Esophagus muscularis mucosa (tissue), 4 donors: ENCODE results near the gene DPH7. TPM values are rescaled to one million over a fixed set of nuclear protein-coding genes. Genes with fewer than 3 reads are reported as not detected.

Source experiments
- DNase-seq: peaks from one replicate; pipeline ENCODE4 v3.0.0-alpha.2; 2017; ENCODE audit errors: extremely low spot score
- H3K27ac ChIP-seq, 4 donors: fragments of 200-600 bp; sonication (generic); replicated peaks in 1 of 4; 1 replicate in 3 of 4; 2 replicates in 1 of 4; pipeline ENCODE4 v1.5.1; 2016 to 2019; ENCODE audit warnings: mild to moderate bottlenecking in 1 of 4
- H3K27me3 ChIP-seq, 4 donors: fragments of 200-600 bp; sonication (generic); one replicate each; pipeline versions ENCODE4 v1.5.1 to v1.6.0; 2016 to 2019
- H3K36me3 ChIP-seq, 4 donors: fragments of 200-600 bp; sonication (generic); one replicate each; pipeline ENCODE4 v1.5.1; 2016 to 2019
- H3K4me1 ChIP-seq, 4 donors: fragments of 200-600 bp; sonication (generic); one replicate each; pipeline ENCODE4 v1.5.1; 2016 to 2019
- H3K4me3 ChIP-seq, 4 donors: fragments of 200-600 bp; sonication (generic); 1 replicate in 2 of 4; 2 replicates in 2 of 4; pipeline ENCODE4 v1.5.1; 2016 to 2019; ENCODE audit warnings: mild to moderate bottlenecking in 4 of 4, moderate library complexity in 1 of 4
- H3K9me3 ChIP-seq, 4 donors: fragments of 200-600 bp; sonication (generic); 1 replicate in 3 of 4; 2 replicates in 1 of 4; pipeline ENCODE4 v1.5.1; 2016 to 2019
- EP300 ChIP-seq: sonication (generic); formaldehyde crosslinking; IDR thresholded peaks from one replicate; pipeline ENCODE4 v1.6.1; 2017; ENCODE audit warnings: antibody characterized with exemption
- POLR2A ChIP-seq: fragments of 450-650 bp; IDR thresholded peaks from one replicate; pipeline ENCODE4 v1.6.1; 2017; ENCODE audit warnings: antibody characterized with exemption, moderate library complexity, mild to moderate bottlenecking, low read depth
- POLR2AphosphoS5 ChIP-seq, 2 donors: sonication (generic); formaldehyde crosslinking; IDR thresholded peaks; one replicate each; pipeline ENCODE4 v1.6.1; 2017; ENCODE audit warnings: antibody characterized with exemption in 2 of 2
- WGBS: methylation state at CpG from one replicate; pipeline ENCODE4 v1.1.5; 2018; 5-methylcytosine and 5-hydroxymethylcytosine counted together
- intact Hi-C: fragments of 100-400 bp; cut with DNase I; formaldehyde crosslinking; loops from one replicate; pipeline ENCODE4 v1.15.1; 2023
- total RNA-seq, 4 donors: library from RNA; depleted of rRNA; stranded (reverse); fragments of >200 nt; gene quantifications; one replicate each; pipeline versions ENCODE4 v1.1.0 to v1.2.1, GENCODE V29; 2016
- TF ChIP-seq, protein P1 (sequence below), 3 experiments: fragments of 200-600 bp in 2 of 3; fragments of 450-650 bp in 1 of 3; sonication (generic) in 2 of 3; IDR thresholded peaks; one replicate each; pipeline ENCODE4 v1.5.1; 2017 to 2019; ENCODE audit warnings: antibody characterized with exemption in 3 of 3, mild to moderate bottlenecking in 2 of 3, moderate library complexity in 1 of 3

DPH7 gene
- total RNA-seq, 4 donors from 2014 or later: 19.9 to 27.8 (median 24.8) TPM

DNA sequence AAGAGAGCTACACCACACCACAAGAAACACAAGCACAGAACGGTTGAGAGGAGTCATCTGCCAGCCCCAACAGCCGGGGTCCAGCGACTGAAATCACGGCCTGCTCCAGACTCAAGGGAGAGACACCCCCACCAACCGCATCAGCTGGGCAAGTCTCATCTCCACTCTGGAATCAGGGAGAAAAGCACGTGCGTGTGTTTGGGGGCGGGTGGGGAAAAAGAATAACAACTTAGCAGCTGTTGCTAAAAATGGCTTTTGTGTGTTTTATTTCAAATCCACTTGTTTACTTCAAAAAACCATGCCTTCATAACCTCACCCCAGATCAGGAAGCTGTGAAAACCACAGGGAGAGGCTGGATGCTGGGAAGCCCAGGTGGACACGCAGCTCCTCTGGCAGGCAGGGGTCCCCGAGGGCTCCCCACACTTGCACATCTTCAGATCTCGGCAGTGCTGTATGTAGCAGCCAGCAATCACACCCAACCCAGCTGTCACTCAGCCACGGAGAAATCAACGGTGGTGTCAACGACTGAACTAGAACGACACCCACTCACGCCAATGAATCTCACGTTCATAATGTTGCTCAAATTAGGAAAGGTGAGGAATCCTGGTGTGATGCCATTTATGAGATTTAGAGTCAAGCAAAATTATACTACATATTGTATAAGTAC is 47.5 kb downstream of the DPH7 start:
- Histone ChIP-seq H3K9me3 (no peaks in the 10 kb centered on the region), H3K4me3 (no peak overlapping the region), H3K27ac (no peak overlapping the region), H3K27me3 (no peaks in the 10 kb centered on the region), H3K36me3 (peaks cover 0 to 2% (median 0%) of the 10 kb centered on the region in 4 donors), H3K4me1 (peaks cover 5 to 14% (median 11%) of the 10 kb centered on the region in 4 donors)
- no peak for DNase-seq
- intact Hi-C loops: no loop called here
- no peak for TF ChIP-seq POLR2A
- TF ChIP-seq, protein P1, sequence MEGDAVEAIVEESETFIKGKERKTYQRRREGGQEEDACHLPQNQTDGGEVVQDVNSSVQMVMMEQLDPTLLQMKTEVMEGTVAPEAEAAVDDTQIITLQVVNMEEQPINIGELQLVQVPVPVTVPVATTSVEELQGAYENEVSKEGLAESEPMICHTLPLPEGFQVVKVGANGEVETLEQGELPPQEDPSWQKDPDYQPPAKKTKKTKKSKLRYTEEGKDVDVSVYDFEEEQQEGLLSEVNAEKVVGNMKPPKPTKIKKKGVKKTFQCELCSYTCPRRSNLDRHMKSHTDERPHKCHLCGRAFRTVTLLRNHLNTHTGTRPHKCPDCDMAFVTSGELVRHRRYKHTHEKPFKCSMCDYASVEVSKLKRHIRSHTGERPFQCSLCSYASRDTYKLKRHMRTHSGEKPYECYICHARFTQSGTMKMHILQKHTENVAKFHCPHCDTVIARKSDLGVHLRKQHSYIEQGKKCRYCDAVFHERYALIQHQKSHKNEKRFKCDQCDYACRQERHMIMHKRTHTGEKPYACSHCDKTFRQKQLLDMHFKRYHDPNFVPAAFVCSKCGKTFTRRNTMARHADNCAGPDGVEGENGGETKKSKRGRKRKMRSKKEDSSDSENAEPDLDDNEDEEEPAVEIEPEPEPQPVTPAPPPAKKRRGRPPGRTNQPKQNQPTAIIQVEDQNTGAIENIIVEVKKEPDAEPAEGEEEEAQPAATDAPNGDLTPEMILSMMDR (IDR thresholded peaks at IDR 0.05): no peak
- no peak for TF ChIP-seq POLR2AphosphoS5 (IDR thresholded peaks at IDR 0.05)
- TF ChIP-seq EP300: no peak
- WGBS: 65% methylated on average over 17 of the region's 17 CpGs

DNA sequence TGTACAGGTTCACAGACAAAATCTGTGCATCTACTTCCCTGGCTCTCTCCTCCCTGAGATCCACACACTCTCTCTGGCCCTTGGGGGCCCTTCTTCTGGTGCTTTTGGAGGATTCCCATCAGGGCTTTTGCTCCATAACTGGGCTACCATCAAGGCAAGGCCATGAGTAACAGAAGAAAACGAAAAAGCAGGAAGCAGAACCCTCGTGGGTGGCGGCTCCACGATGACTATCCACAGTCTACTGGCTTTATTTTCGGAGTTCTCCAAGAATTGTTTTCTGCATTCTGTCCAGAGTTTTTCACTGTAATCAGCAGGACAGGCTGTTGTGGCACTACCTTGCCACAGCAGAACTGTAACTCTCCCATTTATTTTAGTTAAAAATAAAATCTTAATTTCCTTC is 48.4 kb downstream of the DPH7 start:
- Histone ChIP-seq H3K36me3 (no peaks in the 10 kb centered on the region), H3K27me3 (no peaks in the 10 kb centered on the region), H3K4me1 (peaks cover 5 to 15% (median 10%) of the 10 kb centered on the region in 4 donors), H3K9me3 (no peaks in the 10 kb centered on the region), H3K27ac (no peak overlapping the region), H3K4me3 (no peak overlapping the region)
- WGBS: 68% methylated on average over 5 of the region's 5 CpGs
- TF ChIP-seq POLR2AphosphoS5 (IDR thresholded peaks at IDR 0.05) (no peak), POLR2A (no peak), EP300 (no peak)
- TF ChIP-seq, protein P1 (IDR thresholded peaks at IDR 0.05): no peak
- intact Hi-C loops: no loop called here
- DNase-seq: no peak

GRCh38 chr9:137524981-137525317 is 53.8 kb downstream of the DPH7 start:
- no peak overlapping the region for H3K27ac ChIP-seq
- 86% methylated on average over 5 of the region's 5 CpGs for WGBS
- no peak for DNase-seq
- peaks cover 0 to 16% (median 7%) of the 10 kb centered on the region in 4 donors for H3K36me3 ChIP-seq
- H3K4me1 ChIP-seq: peaks cover 0 to 4% (median 2%) of the 10 kb centered on the region in 4 donors
- no peaks in the 10 kb centered on the region for H3K9me3 ChIP-seq
- no peak for TF ChIP-seq POLR2A
- TF ChIP-seq, protein P1 (IDR thresholded peaks at IDR 0.05): no peak
- TF ChIP-seq EP300: no peak
- no peak for TF ChIP-seq POLR2AphosphoS5 (IDR thresholded peaks at IDR 0.05)
- no peaks in the 10 kb centered on the region for H3K27me3 ChIP-seq
- no peak overlapping the region for H3K4me3 ChIP-seq
- intact Hi-C loops: loop anchor here (10.0 kb wide), 3 partner anchors 60 to 230 kb away; partner anchors contain the start of genes EXD3 and NOXA1

DNA sequence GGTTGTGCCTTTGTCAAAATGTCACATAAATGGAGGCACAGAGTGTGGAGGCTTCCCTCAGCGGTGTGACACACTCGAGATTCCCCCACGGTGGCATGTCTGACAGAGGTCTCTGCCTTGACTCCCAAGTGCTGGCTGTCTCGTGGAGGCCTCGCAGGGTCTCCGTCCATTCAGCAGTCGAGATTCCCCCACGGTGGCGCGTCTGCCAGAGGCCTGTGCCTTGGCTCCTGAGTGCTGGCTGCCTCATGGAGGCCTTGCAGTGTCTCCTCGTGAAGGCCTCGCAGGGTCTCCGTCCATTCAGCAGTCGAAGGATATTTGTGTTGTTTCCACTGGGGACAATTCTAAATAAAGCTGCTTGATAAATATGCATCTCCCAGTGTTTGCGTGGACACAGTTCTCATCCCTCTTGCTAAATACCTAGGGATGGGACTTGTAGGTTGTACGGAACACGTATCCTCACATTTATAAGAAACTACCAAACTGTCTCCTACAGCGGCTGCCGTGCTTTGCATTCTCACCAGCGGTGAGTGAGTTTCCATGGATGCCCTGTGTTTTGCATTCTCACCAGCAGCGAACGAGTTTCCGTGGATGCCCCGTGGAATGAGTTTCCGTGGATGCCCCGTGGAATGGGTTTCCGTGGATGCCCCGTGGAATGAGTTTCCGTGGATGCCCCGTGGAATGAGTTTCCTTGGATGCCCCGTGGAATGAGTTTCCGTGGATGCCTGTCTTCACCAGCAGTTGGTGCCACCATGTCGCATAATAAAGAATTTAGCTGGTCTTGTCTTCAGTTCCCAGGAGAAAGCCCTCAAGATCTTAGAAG is 54.4 kb downstream of the DPH7 start:
- WGBS: 95% methylated on average over 24 of the region's 33 CpGs
- Histone ChIP-seq H3K4me3 (no peak overlapping the region), H3K27me3 (no peaks in the 10 kb centered on the region), H3K4me1 (peaks cover 0 to 4% (median 2%) of the 10 kb centered on the region in 4 donors), H3K9me3 (no peaks in the 10 kb centered on the region), H3K36me3 (peaks cover 0 to 21% (median 9%) of the 10 kb centered on the region in 4 donors), H3K27ac (no peak overlapping the region)
- intact Hi-C loops: loop anchor here (10.0 kb wide), 3 partner anchors 60 to 230 kb away; partner anchors contain the start of genes EXD3 and NOXA1
- TF ChIP-seq POLR2A (no peak), EP300 (no peak), POLR2AphosphoS5 (IDR thresholded peaks at IDR 0.05) (no peak)
- TF ChIP-seq, protein P1 (IDR thresholded peaks at IDR 0.05): no peak
- no peak for DNase-seq
